BLaER1 treated with 17β-estradiol and CSF1 and Interleukin-3, amounts not matched to agents 10 nM and 100 nM (cell line): ENCODE measurements around the gene EFCAB9.

Experiments
- H3K27ac ChIP-seq, 11 experiments: shearing (Covaris generic); formaldehyde crosslinking; 2 replicates each; pipeline ENCODE4 v1.8.1; 2022
- H3K27me3 ChIP-seq, 11 experiments: shearing (Covaris generic); formaldehyde crosslinking; 2 replicates each; pipeline ENCODE4 v1.8.1; 2022
- H3K36me3 ChIP-seq, 11 experiments: shearing (Covaris generic); formaldehyde crosslinking; 2 replicates each; pipeline ENCODE4 v1.8.1; 2022
- H3K4me1 ChIP-seq, 10 experiments: shearing (Covaris generic); formaldehyde crosslinking; 2 replicates each; pipeline ENCODE4 v1.8.1; 2022
- H3K4me2 ChIP-seq, 11 experiments: shearing (Covaris generic); formaldehyde crosslinking; 2 replicates each; pipeline ENCODE4 v1.8.1; 2022
- H3K4me3 ChIP-seq, 10 experiments: shearing (Covaris generic); formaldehyde crosslinking; 2 replicates each; pipeline ENCODE4 v1.8.1; 2022
- H3K9ac ChIP-seq, 11 experiments: shearing (Covaris generic); formaldehyde crosslinking; 2 replicates each; pipeline ENCODE4 v1.8.1; 2022
- H3K9me3 ChIP-seq, 11 experiments: shearing (Covaris generic); formaldehyde crosslinking; replicated peaks in 1 of 11; 2 replicates each; pipeline ENCODE4 v1.8.1; 2022
- H4K20me1 ChIP-seq, 11 experiments: shearing (Covaris generic); formaldehyde crosslinking; 2 replicates each; pipeline ENCODE4 v1.8.1; 2022
- Cebpa-rat ChIP-seq, 11 experiments: shearing (Covaris generic); IDR thresholded peaks; 2 replicates each; pipeline ENCODE4 v1.8.1; 2022

EFCAB9 gene

GRCh38 chr5:172178301-172178987 is 15.5 kb upstream of the EFCAB9 start:
- Histone ChIP-seq H4K20me1 (peaks cover 3 to 75% (median 20%) of the 10 kb centered on the region in 11 experiments; a peak in 18 of 22 replicates), H3K4me3 (peak overlapping the region; percentile 42 to 63 (median 52); a peak in 18 of 20 replicates), H3K36me3 (peaks cover 4 to 52% (median 26%) of the 10 kb centered on the region in 11 experiments; a peak in 17 of 22 replicates), H3K27me3 (no peaks in the 10 kb centered on the region), H3K27ac (peak overlapping the region; percentile 86 to 96 (median 93)), H3K4me1 (peaks cover 96 to 99% (median 98%) of the 10 kb centered on the region in 10 experiments), H3K9ac (peak overlapping the region; percentile 79 to 85 (median 83)), H3K9me3 (no peaks in the 10 kb centered on the region), H3K4me2 (peak overlapping the region; percentile 94 to 99 (median 97))
- TF ChIP-seq Cebpa-rat (IDR thresholded peaks at IDR 0.05): no peak; a peak in 1 of 22 replicates

GRCh38 chr5:172178991-172179989 is 14.7 kb upstream of the EFCAB9 start:
- peak overlapping the region; percentile 79 to 85 (median 83) for H3K9ac ChIP-seq
- peaks cover 0 to 74% (median 16%) of the 10 kb centered on the region in 11 experiments; a peak in 11 of 22 replicates for H4K20me1 ChIP-seq
- H3K4me1 ChIP-seq: peaks cover 96 to 99% (median 98%) of the 10 kb centered on the region in 10 experiments
- H3K9me3 ChIP-seq: no peaks in the 10 kb centered on the region
- peaks cover 4 to 57% (median 32%) of the 10 kb centered on the region in 11 experiments; a peak in 18 of 22 replicates for H3K36me3 ChIP-seq
- peak overlapping the region; percentile 44 to 63 (median 54) for H3K4me3 ChIP-seq
- H3K4me2 ChIP-seq: peak overlapping the region; percentile 94 to 99 (median 97)
- no peak; a peak in 1 of 22 replicates for TF ChIP-seq Cebpa-rat (IDR thresholded peaks at IDR 0.05)
- H3K27me3 ChIP-seq: no peaks in the 10 kb centered on the region
- H3K27ac ChIP-seq: peak overlapping the region; percentile 86 to 96 (median 93)

GRCh38 chr5:172180936-172181335 is 13.0 kb upstream of the EFCAB9 start:
- H3K36me3 ChIP-seq: peaks cover 4 to 62% (median 35%) of the 10 kb centered on the region in 11 experiments; a peak in 18 of 22 replicates
- TF ChIP-seq Cebpa-rat (IDR thresholded peaks at IDR 0.05): no peak
- H3K4me1 ChIP-seq: peaks cover 88 to 100% (median 98%) of the 10 kb centered on the region in 10 experiments
- peak overlapping the region; percentile 94 to 99 (median 97) for H3K4me2 ChIP-seq
- H4K20me1 ChIP-seq: peaks cover 0 to 74% (median 13%) of the 10 kb centered on the region in 11 experiments; a peak in 11 of 22 replicates
- peak overlapping the region in 5 of 11 experiments; percentile 80 to 85 (median 83); a peak in 7 of 22 replicates for H3K9ac ChIP-seq
- H3K27me3 ChIP-seq: no peaks in the 10 kb centered on the region
- peak overlapping the region in 10 of 11 experiments; percentile 90 to 96 (median 94); a peak in 17 of 22 replicates for H3K27ac ChIP-seq
- H3K9me3 ChIP-seq: no peaks in the 10 kb centered on the region
- 0 out of 20 replicates have a peak overlapping the region, but pooled peaks of 1 of the 10 experiments have one; percentile 0 for H3K4me3 ChIP-seq

GRCh38 chr5:172182291-172182690 is 11.7 kb upstream of the EFCAB9 start:
- peaks cover 4 to 54% (median 31%) of the 10 kb centered on the region in 11 experiments; a peak in 18 of 22 replicates for H3K36me3 ChIP-seq
- peaks cover 74 to 94% (median 90%) of the 10 kb centered on the region in 10 experiments for H3K4me1 ChIP-seq
- peak overlapping the region in 1 of 10 experiments; percentile 9; a peak in 1 of 20 replicates for H3K4me3 ChIP-seq
- 0 out of 22 replicates have a peak, but pooled peaks of 1 of the 11 experiments have one; percentile 9 for TF ChIP-seq Cebpa-rat (IDR thresholded peaks at IDR 0.05)
- peak overlapping the region in 9 of 11 experiments; percentile 30 to 96 (median 94); a peak in 16 of 22 replicates for H3K27ac ChIP-seq
- peak overlapping the region; percentile 89 to 99 (median 97); a peak in 18 of 22 replicates for H3K4me2 ChIP-seq
- H3K27me3 ChIP-seq: no peaks in the 10 kb centered on the region
- H4K20me1 ChIP-seq: peaks cover 5 to 81% (median 13%) of the 10 kb centered on the region in 11 experiments; a peak in 15 of 22 replicates
- H3K9me3 ChIP-seq: no peaks in the 10 kb centered on the region
- H3K9ac ChIP-seq: 0 out of 22 replicates have a peak overlapping the region, but pooled peaks of 2 of the 11 experiments have one; percentile 3 to 94

GRCh38 chr5:172183881-172184280 is 10.1 kb upstream of the EFCAB9 start:
- Histone ChIP-seq H3K4me1 (peaks cover 59 to 78% (median 74%) of the 10 kb centered on the region in 10 experiments), H3K36me3 (peaks cover 4 to 45% (median 27%) of the 10 kb centered on the region in 11 experiments; a peak in 18 of 22 replicates), H3K27ac (peak overlapping the region; percentile 87 to 96 (median 92)), H3K9ac (peak overlapping the region; percentile 86 to 97 (median 94); a peak in 21 of 22 replicates), H3K9me3 (no peaks in the 10 kb centered on the region), H3K27me3 (no peaks in the 10 kb centered on the region), H4K20me1 (peaks cover 5 to 77% (median 12%) of the 10 kb centered on the region in 11 experiments; a peak in 15 of 22 replicates), H3K4me2 (peak overlapping the region; percentile 89 to 99 (median 97)), H3K4me3 (peak overlapping the region in 7 of 10 experiments; percentile 90 to 100 (median 99); a peak in 12 of 20 replicates)
- TF ChIP-seq Cebpa-rat (IDR thresholded peaks at IDR 0.05): no peak

GRCh38 chr5:172185096-172185461 is 8.9 kb upstream of the EFCAB9 start:
- peak overlapping the region; percentile 78 to 100 (median 98) for H3K4me3 ChIP-seq
- peaks cover 51 to 74% (median 67%) of the 10 kb centered on the region in 10 experiments for H3K4me1 ChIP-seq
- H3K36me3 ChIP-seq: peaks cover 4 to 45% (median 27%) of the 10 kb centered on the region in 11 experiments; a peak in 18 of 22 replicates
- H4K20me1 ChIP-seq: peaks cover 5 to 74% (median 12%) of the 10 kb centered on the region in 11 experiments; a peak in 15 of 22 replicates
- no peak for TF ChIP-seq Cebpa-rat (IDR thresholded peaks at IDR 0.05)
- peak overlapping the region; percentile 87 to 96 (median 92) for H3K27ac ChIP-seq
- H3K4me2 ChIP-seq: peak overlapping the region; percentile 89 to 99 (median 97)
- H3K27me3 ChIP-seq: no peaks in the 10 kb centered on the region
- no peaks in the 10 kb centered on the region for H3K9me3 ChIP-seq
- peak overlapping the region; percentile 86 to 97 (median 94) for H3K9ac ChIP-seq

GRCh38 chr5:172186114-172186695 is 7.8 kb upstream of the EFCAB9 start:
- Histone ChIP-seq H3K36me3 (peaks cover 0 to 39% (median 27%) of the 10 kb centered on the region in 11 experiments; a peak in 18 of 22 replicates), H3K27ac (peak overlapping the region; percentile 87 to 96 (median 92))

More at GRCh38 chr5:172186114-172186695, 7.8 kb upstream of the EFCAB9 start:
- no peaks in the 10 kb centered on the region for H3K9me3 ChIP-seq
- H4K20me1 ChIP-seq: peaks cover 2 to 62% (median 12%) of the 10 kb centered on the region in 11 experiments; a peak in 13 of 22 replicates
- peak overlapping the region; percentile 86 to 97 (median 94) for H3K9ac ChIP-seq
- TF ChIP-seq Cebpa-rat (IDR thresholded peaks at IDR 0.05): no peak
- H3K4me3 ChIP-seq: peak overlapping the region; percentile 78 to 100 (median 98)
- H3K27me3 ChIP-seq: no peaks in the 10 kb centered on the region
- H3K4me2 ChIP-seq: peak overlapping the region; percentile 89 to 99 (median 97)
- peaks cover 40 to 63% (median 57%) of the 10 kb centered on the region in 10 experiments for H3K4me1 ChIP-seq
